GM10266 (cell line): ENCODE results near the gene WSCD1.

Experiments
- DNase-seq: peaks from one replicate; pipeline ENCODE4 v3.0.0; 2012; ENCODE audit errors: extremely low spot score
- TF ChIP-seq, protein P1 (sequence below): IDR thresholded peaks from 2 replicates; pipeline ENCODE4 v1.5.1; 2012; ENCODE audit warnings: mild to moderate bottlenecking, low read depth; ENCODE audit not compliant: control insufficient read depth, insufficient read depth; ENCODE audit errors: missing control alignments

The WSCD1 gene

DNA sequence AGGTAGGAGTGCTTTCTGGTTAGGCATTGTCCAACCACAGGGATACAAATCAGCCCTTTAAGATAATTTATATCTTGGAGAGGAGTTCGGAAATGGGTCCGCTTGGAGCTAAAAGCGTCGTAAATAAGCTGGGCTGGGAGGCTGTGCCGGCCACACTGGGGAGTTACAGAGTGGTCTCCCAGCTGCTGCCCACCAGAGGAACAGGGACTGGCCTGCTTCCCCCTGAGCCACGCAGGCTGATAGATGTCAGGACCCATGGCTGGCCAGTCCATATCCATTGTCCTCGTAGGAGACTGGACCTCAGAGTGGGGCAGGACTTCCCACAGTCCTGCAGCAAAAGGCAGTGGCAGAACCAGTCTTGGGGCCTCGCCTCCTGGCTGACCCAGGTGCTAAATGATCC lies 12.6 kb upstream of the WSCD1 start:
- no peak for DNase-seq
- TF ChIP-seq, protein P1, sequence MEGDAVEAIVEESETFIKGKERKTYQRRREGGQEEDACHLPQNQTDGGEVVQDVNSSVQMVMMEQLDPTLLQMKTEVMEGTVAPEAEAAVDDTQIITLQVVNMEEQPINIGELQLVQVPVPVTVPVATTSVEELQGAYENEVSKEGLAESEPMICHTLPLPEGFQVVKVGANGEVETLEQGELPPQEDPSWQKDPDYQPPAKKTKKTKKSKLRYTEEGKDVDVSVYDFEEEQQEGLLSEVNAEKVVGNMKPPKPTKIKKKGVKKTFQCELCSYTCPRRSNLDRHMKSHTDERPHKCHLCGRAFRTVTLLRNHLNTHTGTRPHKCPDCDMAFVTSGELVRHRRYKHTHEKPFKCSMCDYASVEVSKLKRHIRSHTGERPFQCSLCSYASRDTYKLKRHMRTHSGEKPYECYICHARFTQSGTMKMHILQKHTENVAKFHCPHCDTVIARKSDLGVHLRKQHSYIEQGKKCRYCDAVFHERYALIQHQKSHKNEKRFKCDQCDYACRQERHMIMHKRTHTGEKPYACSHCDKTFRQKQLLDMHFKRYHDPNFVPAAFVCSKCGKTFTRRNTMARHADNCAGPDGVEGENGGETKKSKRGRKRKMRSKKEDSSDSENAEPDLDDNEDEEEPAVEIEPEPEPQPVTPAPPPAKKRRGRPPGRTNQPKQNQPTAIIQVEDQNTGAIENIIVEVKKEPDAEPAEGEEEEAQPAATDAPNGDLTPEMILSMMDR: no peak

DNA sequence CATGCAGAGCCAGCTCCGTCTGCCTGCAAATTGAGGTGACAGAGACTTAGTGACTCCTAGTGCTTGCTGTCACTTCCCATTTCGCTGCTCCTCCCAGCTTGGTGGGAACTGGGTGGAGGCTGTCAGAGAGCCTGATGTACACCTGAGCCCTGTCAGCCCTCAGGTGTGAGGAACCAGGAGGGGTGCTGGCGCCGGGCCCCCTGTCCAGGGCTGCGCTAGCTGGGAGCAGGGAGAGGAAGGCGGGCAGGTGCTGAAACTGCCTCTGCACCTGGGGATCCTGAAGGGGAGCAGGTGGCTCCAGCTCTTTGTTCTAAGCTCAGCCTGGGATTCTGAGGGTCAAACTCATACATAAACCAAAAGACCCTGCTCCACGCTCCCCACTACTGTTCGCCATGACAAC lies 10.8 kb upstream of the WSCD1 start:
- no peak for DNase-seq
- TF ChIP-seq, protein P1: no peak

DNA sequence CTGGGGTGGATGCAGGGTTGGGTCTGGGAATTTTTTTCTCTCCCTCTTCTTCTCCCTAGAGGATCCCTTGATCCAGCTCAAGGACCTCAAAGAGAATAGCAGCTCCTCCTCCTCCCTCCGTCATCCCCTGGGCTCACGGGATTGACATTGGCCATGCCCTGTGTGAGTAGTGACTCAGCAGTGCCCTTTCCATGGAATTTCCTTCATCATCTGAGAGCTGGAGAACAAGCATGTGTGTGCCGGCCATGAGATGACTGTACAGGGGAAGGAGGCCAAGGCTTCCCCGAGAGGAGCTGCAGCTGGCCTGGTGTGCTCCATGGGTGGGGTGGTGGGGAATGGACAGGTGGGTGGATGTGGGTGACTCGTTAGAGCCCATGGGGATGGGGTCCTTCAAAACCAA lies 8.9 kb upstream of the WSCD1 start:
- DNase-seq: no peak
- TF ChIP-seq, protein P1: no peak

DNA sequence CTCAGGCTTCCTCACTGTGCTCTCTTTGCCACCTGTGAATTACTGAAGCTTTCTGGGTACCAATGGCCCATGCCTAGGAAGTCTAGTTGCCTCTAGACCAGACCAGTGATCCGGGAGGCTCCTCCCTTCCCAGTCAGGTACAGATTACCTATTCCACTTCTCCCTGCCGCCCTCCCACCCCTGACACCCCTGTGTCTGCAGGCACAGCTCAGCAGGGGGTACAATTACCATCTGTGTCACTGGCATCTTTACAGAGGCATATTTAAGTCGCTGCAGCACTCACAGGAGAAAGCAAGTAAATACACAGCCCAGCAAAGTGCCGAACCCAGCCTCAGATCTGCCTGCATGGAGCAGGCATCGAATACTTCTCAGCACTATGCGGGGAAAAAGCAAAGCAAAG lies 5.3 kb upstream of the WSCD1 start:
- DNase-seq: no peak
- TF ChIP-seq, protein P1: no peak

DNA sequence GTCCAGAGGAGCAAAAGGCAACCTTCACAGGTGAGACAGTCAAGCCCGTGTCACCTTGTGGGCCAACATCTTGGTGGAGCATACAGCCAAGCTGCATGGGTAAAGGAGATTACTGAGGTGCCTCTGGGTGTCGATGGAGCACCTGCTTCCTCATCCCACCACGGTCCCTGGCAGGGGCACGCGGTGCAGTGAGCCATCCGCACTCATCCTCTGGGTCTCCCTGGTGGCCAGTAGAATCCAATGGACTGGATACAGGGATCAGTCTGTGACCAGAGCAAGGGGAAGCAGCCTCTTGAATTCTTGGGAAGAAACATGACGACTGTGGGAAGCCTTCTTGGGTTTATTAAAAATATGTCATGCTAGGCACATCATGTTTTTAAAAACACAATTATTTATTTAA lies 4.8 kb upstream of the WSCD1 start:
- TF ChIP-seq, protein P1: no peak
- no peak for DNase-seq

DNA sequence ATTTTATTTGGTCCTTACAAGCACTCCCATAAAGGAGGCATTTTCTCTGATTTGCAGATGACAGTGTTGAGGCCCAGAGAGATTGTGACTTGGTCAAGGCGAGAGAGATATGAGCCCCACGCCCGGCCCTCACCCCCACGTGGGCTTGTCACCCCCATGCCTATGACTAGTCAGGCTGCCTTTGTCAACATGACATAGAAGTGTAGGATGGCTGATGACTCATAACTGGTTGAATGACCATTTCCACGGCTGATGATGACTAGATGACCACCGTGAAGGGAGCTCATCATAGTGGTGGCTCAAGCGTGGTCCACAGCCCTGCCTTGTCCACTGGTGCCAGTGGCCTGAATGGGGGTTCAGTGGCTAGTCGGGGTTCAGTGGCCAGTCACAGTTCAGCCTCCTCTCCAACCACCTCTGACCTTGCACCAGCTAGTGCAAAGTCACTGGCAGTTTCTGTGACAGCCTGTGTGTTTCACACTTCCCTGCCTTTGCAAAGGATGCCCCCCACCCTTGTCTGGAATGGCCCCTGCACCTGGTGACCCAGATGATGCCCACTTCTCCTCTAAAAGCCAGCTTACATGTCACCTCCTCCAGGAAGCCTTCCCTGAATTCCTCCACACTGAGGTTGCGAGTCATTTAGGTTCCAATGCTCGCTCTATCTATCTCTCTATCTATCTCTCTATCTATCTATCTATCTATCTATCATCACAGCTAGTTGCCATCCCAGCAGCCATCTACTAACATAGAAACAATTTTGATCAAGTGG lies 3.8 kb upstream of the WSCD1 start:
- no peak for DNase-seq
- TF ChIP-seq, protein P1: no peak

DNA sequence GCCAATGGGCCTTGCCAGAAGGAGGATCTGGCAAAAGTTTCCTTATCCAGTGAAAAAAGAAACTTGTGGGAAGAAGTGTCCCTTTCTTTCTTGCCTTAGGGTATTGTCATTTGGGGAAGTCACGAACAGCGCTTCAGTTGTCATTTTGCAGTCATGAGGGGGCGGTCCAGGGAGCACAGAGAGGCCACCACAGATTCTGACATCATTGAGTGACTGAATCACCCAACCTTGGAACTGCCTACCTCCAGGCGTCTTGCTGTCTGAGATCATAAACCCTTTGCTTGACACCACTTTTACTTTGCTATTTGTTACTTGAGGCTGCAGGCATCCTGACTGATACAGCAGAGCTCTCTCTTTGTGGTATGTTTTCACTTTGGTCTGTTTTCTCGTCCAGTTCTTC lies 3.1 kb upstream of the WSCD1 start:
- DNase-seq: no peak
- TF ChIP-seq, protein P1: no peak
